Measurements from ENCODE around the gene PDE5A. TPM values are rescaled to one million over a fixed set of nuclear protein-coding genes. Genes with fewer than 3 reads are reported as not detected.

The PDE5A gene
- total RNA-seq, 1 donor from 2014 or later = 49.1 TPM

GRCh38 chr4:119580293-119580692, 48.3 kb downstream of the PDE5A start:
- DNase-seq = no peak

GRCh38 chr4:119579823-119580222, 48.8 kb downstream of the PDE5A start:
- no peak for DNase-seq

GRCh38 chr4:119570401-119570800, 58.2 kb downstream of the PDE5A start:
- DNase-seq = peak; percentile 36

GRCh38 chr4:119564106-119564505, 64.5 kb downstream of the PDE5A start:
- DNase-seq = no peak

- DNase-seq = peak; percentile 73
Observed at GRCh38 chr4:119559044-119559647, 69.5 kb downstream of the PDE5A start.

- no peak for DNase-seq
Observed at GRCh38 chr4:119550857-119551532, 77.6 kb downstream of the PDE5A start.

- no peak for DNase-seq
Observed at GRCh38 chr4:119549639-119550038, 79.0 kb downstream of the PDE5A start.

- peak; percentile 22 for DNase-seq
Observed at GRCh38 chr4:119543779-119544178, 84.8 kb downstream of the PDE5A start.

GRCh38 chr4:119543187-119543586, 85.4 kb downstream of the PDE5A start:
- no peak for DNase-seq

GRCh38 chr4:119540249-119540648, 88.4 kb downstream of the PDE5A start:
- no peak for DNase-seq

- DNase-seq = no peak
Observed at GRCh38 chr4:119537586-119537985, 91.0 kb downstream of the PDE5A start.

GRCh38 chr4:119536572-119537528, 91.8 kb downstream of the PDE5A start:
- no peak for DNase-seq

GRCh38 chr4:119532319-119532718, 96.3 kb downstream of the PDE5A start:
- no peak for DNase-seq

- no peak for DNase-seq
Observed at GRCh38 chr4:119529788-119530187, 98.8 kb downstream of the PDE5A start.

GRCh38 chr4:119526786-119527550, 101.6 kb downstream of the PDE5A start:
- no peak for DNase-seq

GRCh38 chr4:119525771-119526712, 102.6 kb downstream of the PDE5A start:
- no peak for DNase-seq

- no peak for DNase-seq
Observed at GRCh38 chr4:119525005-119525749, 103.4 kb downstream of the PDE5A start.

GRCh38 chr4:119523399-119523798, 105.2 kb downstream of the PDE5A start:
- DNase-seq = no peak

GRCh38 chr4:119521268-119521667, 107.3 kb downstream of the PDE5A start:
- no peak for DNase-seq

GRCh38 chr4:119518915-119519410, 109.6 kb downstream of the PDE5A start:
- no peak for DNase-seq

Measured in tongue (tissue), 2 donors.